GM21786 (cell line): ENCODE data around the gene E4F1.
A peak's percentile ranks its signal among the peaks of the same experiment; 100 is the strongest.

Source experiments
- ATAC-seq: cut with Tn5 transposase; IDR thresholded peaks from one replicate; pipeline ENCODE4 v1.9.1; 2021; ENCODE audit not compliant: unreplicated experiment

The E4F1 gene

DNA sequence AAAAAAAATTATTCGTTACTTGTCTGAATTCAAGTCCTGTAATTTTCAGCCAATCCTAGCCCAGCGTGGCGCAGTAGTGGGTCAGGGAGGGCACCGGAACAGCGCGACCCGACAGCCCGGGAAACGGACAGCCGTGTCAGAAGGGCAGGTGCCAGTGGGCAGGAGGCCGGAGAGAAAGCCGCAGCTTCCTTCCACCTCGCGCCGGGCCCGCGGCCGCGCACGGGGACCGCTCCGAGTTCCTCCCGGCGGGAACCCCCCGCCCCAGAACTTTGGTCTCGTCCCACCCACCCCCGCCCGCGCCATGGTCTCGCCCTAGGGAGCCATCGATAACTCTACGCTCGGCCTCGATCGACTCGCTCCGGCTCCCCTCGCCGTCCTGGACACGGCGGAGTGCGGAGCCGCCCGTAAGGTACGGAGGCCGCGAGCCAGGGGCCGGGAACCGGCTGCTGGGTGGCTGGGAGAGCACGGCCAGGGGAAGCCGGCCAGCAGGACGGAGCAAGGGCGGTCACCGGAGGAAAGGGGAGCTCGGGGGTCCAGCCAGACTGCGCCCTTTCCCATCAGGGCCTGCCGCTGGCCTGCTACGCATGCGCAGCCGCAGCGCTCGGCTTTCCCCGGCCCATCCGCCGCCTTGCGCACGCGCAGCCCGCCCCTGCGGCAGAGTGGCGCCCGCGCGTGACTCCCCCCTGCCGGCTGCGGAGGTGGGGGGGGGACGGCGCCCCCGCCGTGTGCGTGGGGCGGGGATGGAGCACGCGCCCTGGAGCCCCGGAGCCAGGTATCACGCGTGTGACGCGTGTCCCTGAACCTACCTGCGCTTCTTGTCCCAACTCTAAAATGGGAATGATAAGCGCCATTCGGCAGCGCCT, 18.1 kb upstream of the E4F1 start, which contains the start of gene MLST8:
Gene MLST8, plus strand, starts transcription at position 351 of the 863 bp plus-strand sequence. CDS start 632 bp downstream, outside the sequence.
- peak; percentile 80 for ATAC-seq

DNA sequence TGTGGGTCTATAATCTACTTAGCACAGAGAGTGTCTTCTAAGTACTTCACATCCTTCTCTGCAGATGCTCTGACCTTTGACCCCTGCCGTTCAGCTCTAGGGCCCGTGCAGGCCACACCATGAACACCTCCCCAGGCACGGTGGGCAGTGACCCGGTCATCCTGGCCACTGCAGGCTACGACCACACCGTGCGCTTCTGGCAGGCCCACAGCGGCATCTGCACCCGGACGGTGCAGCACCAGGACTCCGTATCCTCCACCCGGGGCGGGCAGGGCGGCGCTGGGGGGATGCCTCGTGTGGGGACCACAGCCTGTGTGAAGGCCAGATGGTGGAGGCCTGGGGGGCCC, 17.5 kb upstream of the E4F1 start:
- ATAC-seq = no peak

- ATAC-seq = no peak
These were observed 17.0 kb upstream of the E4F1 start for GRCh38 chr16:2206420-2206779.

DNA sequence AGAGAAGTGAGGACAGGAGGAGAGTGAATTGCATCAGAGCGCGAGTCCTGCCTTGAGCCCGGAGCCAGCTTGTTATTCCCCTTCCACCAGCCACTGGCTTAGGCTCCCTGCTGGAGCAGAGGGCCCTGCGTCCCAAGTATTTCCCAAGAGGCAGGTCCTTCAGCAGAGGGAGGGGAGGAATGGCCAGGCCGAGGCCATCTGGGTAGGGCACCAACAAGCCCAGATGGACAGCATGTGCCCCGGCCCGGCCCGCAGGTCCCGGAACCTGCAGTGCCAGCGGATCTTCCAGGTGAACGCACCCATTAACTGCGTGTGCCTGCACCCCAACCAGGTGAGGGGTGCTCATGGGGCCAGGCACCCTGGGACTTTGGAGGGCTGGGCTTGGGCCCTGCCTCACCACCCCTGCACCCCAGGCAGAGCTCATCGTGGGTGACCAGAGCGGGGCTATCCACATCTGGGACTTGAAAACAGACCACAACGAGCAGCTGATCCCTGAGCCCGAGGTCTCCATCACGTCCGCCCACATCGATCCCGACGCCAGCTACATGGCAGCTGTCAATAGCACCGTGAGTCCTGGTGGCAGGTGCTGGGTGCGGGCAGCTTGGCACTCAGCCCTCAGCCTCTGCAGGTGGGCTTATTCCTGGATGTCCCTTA, 16.5 kb upstream of the E4F1 start:
- no peak for ATAC-seq

GRCh38 chr16:2207872-2208271, 15.5 kb upstream of the E4F1 start:
- ATAC-seq = no peak

DNA sequence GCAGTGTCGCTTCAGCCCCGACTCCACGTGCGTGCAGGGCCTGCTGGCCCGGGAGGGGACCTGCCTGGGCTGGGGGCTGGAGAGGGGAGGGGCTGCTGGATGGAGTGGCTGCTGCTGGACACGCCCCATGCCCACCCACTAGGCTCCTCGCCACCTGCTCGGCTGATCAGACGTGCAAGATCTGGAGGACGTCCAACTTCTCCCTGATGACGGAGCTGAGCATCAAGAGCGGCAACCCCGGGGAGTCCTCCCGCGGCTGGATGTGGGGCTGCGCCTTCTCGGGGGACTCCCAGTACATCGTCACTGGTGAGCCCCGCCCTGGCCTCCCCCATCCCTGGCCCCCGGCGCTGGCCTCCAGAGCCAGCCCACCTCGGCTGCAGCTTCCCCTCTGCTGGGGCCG, 15.1 kb upstream of the E4F1 start:
- ATAC-seq = no peak

- ATAC-seq = no peak
These were observed 14.6 kb upstream of the E4F1 start for GRCh38 chr16:2208772-2209171.

DNA sequence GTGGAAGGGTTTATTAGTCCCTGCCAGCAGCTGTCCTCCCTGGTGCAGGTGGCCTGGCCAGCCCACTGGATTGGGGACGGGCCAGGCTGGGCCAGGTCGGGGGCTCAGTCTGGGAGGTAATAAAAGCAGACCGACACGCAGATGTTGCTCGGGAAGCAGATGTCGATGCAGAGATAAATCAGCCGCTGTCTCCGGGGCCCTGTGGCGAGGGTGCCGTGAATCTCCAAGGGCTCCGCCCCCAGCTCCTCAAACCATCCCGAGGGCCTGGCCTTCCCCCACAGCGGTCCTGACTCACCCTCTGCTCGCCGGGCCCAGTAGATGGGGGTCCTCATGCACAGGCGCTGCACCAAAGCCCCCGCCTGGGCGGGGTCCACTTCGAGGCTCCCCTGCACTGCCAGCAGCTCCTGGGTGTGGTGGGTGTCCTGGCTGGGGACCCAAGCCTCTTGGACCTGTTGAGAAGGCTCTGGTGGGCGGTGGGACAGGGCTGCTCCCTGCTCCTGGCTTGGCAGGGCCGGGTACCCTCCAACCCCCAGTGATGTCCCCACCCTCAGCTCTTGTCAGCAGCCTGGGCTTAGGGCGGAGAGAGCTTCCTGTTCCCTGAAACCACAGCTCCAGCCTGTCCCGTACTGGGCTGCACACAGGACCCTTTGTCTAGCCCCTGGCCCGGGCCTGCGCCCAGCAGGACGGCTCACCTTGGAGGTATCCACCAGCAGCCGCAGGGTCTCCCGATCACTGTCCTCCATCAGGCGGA, 14.0 kb upstream of the E4F1 start:
- no peak for ATAC-seq

DNA sequence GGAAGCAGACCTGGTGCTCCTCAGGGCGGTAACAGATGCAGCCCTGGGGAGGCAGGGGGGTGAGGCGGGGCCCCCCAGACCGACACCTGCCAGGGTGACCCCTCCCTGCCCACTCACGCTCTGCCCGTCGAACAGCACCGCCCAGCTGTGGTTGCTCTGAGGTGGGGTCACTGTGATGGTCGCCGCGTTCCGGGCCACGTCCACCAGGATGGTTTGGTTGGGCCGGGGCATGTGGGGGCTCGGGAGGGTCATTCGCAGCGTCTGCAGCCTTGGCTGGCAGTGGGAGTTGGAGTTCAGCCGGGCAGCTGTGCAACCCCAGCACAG, 13.4 kb upstream of the E4F1 start:
- no peak for ATAC-seq

- ATAC-seq = no peak
These were observed 12.7 kb upstream of the E4F1 start, which contains the start of gene BRICD5 for GRCh38 chr16:2210386-2211365. Gene BRICD5, minus strand, starts transcription at chr16:2210863. Its CDS starts 30 bp downstream, at chr16:2210833.

- ATAC-seq = no peak
These were observed 11.5 kb upstream of the E4F1 start for GRCh38 chr16:2211923-2212347.

DNA sequence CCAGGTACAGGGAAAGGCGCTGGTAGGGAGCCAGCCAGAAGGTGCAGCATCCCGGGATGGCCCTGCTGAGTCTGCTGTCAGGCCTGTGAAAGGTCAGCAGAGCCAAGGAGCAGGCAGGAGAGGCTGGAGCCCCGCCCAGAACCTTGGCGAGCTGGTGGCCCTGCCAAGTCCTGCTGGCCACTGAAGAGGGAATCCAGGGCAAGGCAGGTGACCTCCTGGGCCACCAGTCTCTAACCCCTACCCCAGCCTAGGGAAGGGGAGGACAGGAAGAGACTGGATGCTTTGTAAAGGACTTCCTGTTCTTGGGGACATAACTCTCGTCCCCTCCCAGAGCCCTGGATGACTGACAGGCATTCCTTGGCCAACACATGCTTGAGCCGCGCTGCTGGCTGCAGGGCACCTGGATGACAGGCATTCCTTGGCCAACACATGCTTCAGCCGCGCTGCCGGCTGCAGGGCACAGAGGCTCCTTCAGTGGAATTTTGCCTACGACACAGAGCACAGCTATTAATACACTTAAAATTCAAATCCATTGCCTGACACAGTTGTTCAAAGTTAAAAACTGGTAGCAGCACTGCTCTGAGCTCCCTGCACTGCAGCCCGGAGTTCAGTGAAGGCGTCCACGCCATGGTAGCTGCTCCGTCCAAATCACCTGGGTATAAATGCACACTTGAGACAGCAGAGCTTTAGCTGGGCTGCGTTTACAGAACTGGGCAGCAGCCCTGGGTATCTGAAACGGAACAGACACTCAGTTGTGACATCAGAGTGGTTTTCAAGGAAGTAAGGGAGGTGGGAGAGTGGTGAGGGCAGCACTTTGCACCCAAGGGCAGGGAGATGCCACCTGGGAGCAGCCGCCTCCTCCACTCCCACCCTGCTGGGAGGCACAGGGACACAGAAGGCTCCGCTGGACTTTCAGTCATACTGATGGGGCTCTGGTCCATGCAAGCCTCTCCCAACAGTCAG, 10.7 kb upstream of the E4F1 start:
- ATAC-seq = no peak

GRCh38 chr16:2213817-2214718, 9.3 kb upstream of the E4F1 start:
- no peak for ATAC-seq

DNA sequence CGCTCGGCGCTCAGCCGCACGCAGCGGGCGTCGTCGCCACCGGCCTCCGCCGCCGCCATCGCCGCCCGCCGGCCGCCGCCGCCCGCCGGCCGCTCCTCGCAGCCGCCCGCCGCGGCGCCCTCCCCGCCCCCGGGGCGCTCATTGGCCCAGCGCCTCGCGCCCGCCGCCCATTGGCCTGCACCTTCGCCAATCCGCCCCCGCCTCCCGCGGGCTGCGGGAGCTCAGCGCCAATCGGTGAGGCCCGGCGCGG, 8.7 kb upstream of the E4F1 start, which contains the start of gene PGP:
Gene PGP, minus strand, starts transcription at position 122 of the 250 bp plus-strand sequence. Its CDS starts 63 bp downstream, at position 59.
- ATAC-seq = peak; percentile 84

DNA sequence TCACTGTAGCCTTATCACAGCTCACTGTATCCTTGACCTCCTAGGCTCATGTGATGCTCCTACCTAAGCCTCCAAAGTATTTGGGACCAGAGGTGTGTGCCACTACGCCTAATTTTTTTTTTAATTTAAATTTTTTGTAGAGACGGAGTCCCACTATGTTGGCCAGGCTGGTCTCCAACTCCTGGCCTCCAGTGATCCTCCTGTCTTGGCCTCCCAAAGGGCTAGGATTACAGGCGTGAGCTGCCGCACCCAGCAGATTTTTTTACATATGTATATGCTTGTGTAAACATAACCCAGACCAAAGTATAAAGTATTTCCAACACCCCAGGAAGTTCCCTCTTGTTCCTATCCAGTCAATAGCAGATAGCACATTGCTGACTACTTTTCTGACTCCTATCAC, 7.1 kb upstream of the E4F1 start:
- no peak for ATAC-seq

- peak; percentile 8 for ATAC-seq
These were observed 623 bp downstream of the E4F1 start for GRCh38 chr16:2223942-2224486.

DNA sequence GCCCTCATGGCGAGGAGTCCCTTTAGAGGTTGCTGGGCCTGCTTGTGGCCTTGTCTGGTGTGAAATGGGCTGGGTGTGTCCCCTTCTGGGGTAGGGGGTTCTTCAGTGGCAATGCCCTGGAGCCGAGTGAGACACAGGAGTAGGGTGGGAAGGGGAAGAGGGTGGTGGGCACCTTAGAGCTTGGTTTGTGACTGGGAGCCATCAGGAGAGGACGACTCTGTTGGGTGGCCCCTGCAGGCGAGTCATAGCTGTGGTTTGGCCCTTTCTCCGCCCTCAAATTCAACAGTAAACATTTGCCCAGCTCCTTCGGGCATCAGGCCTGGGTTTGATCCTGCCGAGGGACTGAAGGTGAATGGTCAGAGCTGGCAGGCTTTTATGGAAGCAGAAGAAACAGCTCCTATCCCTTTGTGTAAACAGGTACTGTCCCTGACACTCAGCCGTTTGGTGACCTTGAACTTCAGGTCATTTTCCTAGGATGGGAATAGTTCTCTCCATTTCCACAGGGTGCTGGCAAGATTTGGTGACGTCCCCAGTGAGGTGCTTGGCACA, 2.9 kb downstream of the E4F1 start:
- ATAC-seq = no peak

GRCh38 chr16:2226918-2227317, 3.5 kb downstream of the E4F1 start:
- ATAC-seq = no peak
